Colonic mucosa (tissue), 4 donors: ENCODE data around the gene NTRK2. TPM values are rescaled to one million over a fixed set of nuclear protein-coding genes. Genes with fewer than 3 reads are reported as not detected.

Experiments
- DNase-seq: peaks from one replicate; pipeline ENCODE4 v3.0.0-alpha.2; 2020
- H3K27ac ChIP-seq: fragments of 200-600 bp; one replicate; pipeline ENCODE4 v1.8.0; 2021
- H3K27me3 ChIP-seq: fragments of 200-600 bp; one replicate; pipeline ENCODE4 v1.8.0; 2021
- H3K36me3 ChIP-seq: fragments of 200-600 bp; one replicate; pipeline ENCODE4 v1.8.0; 2021
- H3K4me1 ChIP-seq: fragments of 200-600 bp; one replicate; pipeline ENCODE4 v1.8.0; 2021; ENCODE audit warnings: mild to moderate bottlenecking
- H3K4me3 ChIP-seq: fragments of 200-600 bp; one replicate; pipeline ENCODE4 v1.8.0; 2021
- H3K9ac ChIP-seq, 2 donors: one replicate each; pipeline ENCODE4 v1.7.0; 2013; ENCODE audit warnings: control low read depth in 2 of 2, low read depth in 2 of 2, low read length in 2 of 2
- H3K9me3 ChIP-seq: fragments of 200-600 bp; one replicate; pipeline ENCODE4 v1.8.0; 2021
- intact Hi-C: fragments of 100-400 bp; cut with DNase I; formaldehyde crosslinking; loops from one replicate; pipeline ENCODE4 v1.14.1; 2022
- total RNA-seq, 2 donors: library from RNA; stranded (reverse); fragmentation: NEBNext Ultra II Directional in 1 of 2; extraction: Animal tissue kit (Norgen Biotek cat#: 25700) in 1 of 2; gene quantifications; one replicate each; pipeline ENCODE4 v1.2.1, GENCODE V29; 2021
- TF ChIP-seq, protein P1 (sequence below): fragments of 200-600 bp; IDR thresholded peaks from one replicate; pipeline ENCODE4 v1.8.0; 2022; ENCODE audit warnings: antibody characterized with exemption, mild to moderate bottlenecking
- donor health status: healthy.
- donor health status: DM: no; HTN: no; CAD: no.
- donor health status: DM: no; HTN: no; CAD: no.

Gene NTRK2
- total RNA-seq, 2 donors from 2014 or later: 0.52 to 2.3 TPM

DNA sequence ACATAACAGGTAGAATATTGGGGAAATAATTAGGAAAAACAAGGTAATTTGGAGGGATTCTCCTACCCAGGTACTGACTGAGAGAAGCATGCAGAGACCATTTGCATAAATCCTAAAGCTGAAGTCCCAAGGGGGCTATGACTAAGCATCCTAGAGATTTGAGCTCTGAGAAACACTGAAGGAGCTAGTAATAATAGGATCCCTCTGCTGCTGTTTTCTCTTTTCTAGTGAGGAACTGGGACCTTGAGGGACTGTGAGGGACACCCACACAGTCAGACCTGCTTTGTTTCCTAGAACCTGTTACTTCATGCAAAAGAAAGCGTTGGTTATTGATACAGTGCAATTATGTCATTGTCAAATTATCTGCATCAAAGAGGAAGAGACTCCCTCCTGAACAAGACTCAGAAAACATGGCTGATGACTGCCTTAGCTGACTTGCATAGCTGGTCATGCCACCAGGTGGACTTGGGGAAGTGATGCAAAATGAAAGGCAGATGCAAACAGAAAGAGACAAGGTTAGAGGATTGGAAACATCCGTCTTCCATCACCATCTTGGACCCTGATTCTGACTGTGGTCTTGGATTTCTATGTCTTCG lies 335.4 kb downstream of the NTRK2 start:
- no peak for DNase-seq
- intact Hi-C loops: no loop called here

DNA sequence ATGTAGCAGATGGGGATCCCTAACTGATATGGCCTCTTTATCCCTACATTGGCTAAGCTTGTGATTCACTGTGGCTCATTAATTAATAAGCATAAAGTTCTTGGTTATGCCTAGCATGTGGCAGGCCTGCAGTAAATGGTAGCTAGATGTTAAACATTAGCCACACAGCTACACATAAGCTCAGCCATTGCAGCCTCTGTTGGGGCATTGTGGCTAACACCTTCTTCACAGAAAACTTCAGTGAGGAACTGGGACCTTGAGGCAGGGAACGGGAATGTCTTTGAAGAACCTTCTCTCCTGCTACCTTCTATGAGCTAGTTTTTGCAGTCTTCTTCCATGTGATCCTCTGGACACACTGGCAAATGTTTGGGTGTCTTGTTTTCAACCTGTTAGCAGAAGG lies 338.2 kb downstream of the NTRK2 start:
- H3K9me3 ChIP-seq: no peaks in the 10 kb centered on the region
- no peaks in the 10 kb centered on the region for H3K27me3 ChIP-seq
- H3K9ac ChIP-seq: no peak overlapping the region
- H3K4me3 ChIP-seq: no peak overlapping the region
- intact Hi-C loops: no loop called here
- H3K27ac ChIP-seq: no peak overlapping the region
- TF ChIP-seq, protein P1, sequence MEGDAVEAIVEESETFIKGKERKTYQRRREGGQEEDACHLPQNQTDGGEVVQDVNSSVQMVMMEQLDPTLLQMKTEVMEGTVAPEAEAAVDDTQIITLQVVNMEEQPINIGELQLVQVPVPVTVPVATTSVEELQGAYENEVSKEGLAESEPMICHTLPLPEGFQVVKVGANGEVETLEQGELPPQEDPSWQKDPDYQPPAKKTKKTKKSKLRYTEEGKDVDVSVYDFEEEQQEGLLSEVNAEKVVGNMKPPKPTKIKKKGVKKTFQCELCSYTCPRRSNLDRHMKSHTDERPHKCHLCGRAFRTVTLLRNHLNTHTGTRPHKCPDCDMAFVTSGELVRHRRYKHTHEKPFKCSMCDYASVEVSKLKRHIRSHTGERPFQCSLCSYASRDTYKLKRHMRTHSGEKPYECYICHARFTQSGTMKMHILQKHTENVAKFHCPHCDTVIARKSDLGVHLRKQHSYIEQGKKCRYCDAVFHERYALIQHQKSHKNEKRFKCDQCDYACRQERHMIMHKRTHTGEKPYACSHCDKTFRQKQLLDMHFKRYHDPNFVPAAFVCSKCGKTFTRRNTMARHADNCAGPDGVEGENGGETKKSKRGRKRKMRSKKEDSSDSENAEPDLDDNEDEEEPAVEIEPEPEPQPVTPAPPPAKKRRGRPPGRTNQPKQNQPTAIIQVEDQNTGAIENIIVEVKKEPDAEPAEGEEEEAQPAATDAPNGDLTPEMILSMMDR: no peak
- DNase-seq: no peak
- no peaks in the 10 kb centered on the region for H3K36me3 ChIP-seq
- H3K4me1 ChIP-seq: no peaks in the 10 kb centered on the region

More for the DNA sequence above, 335.4 kb downstream of the NTRK2 start:
- Histone ChIP-seq H3K4me1 (no peaks in the 10 kb centered on the region), H3K27ac (no peak overlapping the region), H3K36me3 (no peaks in the 10 kb centered on the region), H3K27me3 (no peaks in the 10 kb centered on the region), H3K9ac (no peak overlapping the region), H3K4me3 (no peak overlapping the region), H3K9me3 (no peaks in the 10 kb centered on the region)
- TF ChIP-seq, protein P1: no peak

DNA sequence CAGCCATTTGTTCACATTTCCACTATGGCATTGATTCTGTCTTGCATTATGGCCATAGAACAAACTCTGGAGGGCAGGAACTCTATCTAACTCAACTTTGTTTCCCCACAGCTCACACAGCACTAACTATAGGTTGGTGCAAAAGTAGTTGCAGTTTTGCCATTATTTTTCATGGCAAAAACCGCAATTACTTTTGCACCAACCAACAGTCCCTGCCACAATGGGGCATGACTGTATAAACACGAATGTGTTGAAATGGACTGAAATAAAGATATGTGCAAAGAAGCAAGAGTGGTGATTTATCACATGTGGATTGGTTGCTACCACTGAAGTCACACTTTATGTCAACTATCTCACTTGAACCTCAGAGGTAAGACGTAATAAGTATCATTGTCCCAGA lies 338.7 kb downstream of the NTRK2 start:
- H3K9ac ChIP-seq: no peak overlapping the region
- TF ChIP-seq, protein P1: no peak
- H3K36me3 ChIP-seq: no peaks in the 10 kb centered on the region
- no peaks in the 10 kb centered on the region for H3K4me1 ChIP-seq
- no peaks in the 10 kb centered on the region for H3K9me3 ChIP-seq
- intact Hi-C loops: no loop called here
- no peaks in the 10 kb centered on the region for H3K27me3 ChIP-seq
- no peak overlapping the region for H3K4me3 ChIP-seq
- no peak for DNase-seq
- H3K27ac ChIP-seq: no peak overlapping the region

DNA sequence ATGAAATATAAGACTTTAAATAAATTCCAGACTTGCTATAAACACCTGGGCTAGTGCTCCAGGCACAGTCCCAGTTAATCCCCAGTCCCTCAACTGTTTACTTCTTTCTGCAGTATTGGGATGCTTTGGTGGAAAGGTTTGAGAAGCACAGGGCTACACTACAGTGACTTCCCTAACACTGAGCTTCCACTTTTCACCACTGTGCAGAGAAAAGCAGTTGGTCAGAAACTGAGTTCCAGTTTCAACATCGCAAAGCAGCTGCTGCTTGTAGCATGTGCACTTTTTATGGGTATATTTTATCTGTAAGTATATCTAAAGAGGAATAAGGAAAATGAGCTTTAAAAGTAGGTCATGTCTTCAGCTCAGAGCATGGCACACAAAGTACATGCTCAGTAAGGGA lies 339.7 kb downstream of the NTRK2 start:
- Histone ChIP-seq H3K4me1 (no peaks in the 10 kb centered on the region), H3K9me3 (no peaks in the 10 kb centered on the region), H3K9ac (no peak overlapping the region), H3K36me3 (no peaks in the 10 kb centered on the region), H3K27ac (no peak overlapping the region), H3K4me3 (no peak overlapping the region), H3K27me3 (no peaks in the 10 kb centered on the region)
- DNase-seq: no peak
- intact Hi-C loops: no loop called here
- TF ChIP-seq, protein P1: no peak

DNA sequence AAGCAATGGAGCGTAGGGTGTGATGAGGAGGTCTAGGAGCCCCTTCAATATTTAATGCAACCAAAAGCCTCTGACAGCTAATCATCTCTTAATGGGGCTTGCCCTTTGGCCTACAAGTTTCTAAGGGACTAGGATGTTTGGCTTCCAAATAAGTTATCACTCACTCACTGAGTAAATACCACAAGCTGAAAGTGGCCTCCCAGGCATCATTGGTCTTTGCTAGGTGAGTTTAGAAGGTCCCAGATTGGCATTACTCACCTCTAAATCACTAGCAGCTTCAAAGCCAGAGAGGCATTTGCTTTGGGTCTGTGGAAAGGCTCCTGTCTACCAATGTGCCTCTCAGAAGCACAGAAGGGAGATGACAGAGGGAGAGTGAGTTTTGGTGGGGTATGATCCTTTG lies 344.2 kb downstream of the NTRK2 start:
- intact Hi-C loops: no loop called here
- Histone ChIP-seq H3K4me3 (no peak overlapping the region), H3K36me3 (no peaks in the 10 kb centered on the region), H3K27me3 (no peaks in the 10 kb centered on the region), H3K4me1 (no peaks in the 10 kb centered on the region), H3K9ac (no peak overlapping the region), H3K9me3 (no peaks in the 10 kb centered on the region), H3K27ac (no peak overlapping the region)
- TF ChIP-seq, protein P1: no peak
- no peak for DNase-seq
